Testis (tissue), 3 donors: ENCODE results near the gene GIMAP8. TPM values are rescaled to one million over a fixed set of nuclear protein-coding genes. Genes with fewer than 3 reads are reported as not detected.
A peak's percentile ranks its signal among the peaks of the same experiment; 100 is the strongest.
"Not testable (repeated sequence)": the region's sequence is repeated elsewhere in the genome, so short reads cannot be mapped to it uniquely, and the experiment has no call there.

Experiments used
- DNase-seq: peaks from one replicate; pipeline ENCODE4 v3.0.0-alpha.2; 2019
- H3K27ac ChIP-seq, 2 donors: fragments of 200-600 bp; sonication (generic); one replicate each; pipeline ENCODE4 v1.5.1; 2019
- H3K27me3 ChIP-seq: fragments of 200-600 bp; sonication (generic); one replicate; pipeline ENCODE4 v1.5.1; 2019
- H3K36me3 ChIP-seq: fragments of 200-600 bp; sonication (generic); one replicate; pipeline ENCODE4 v1.5.1; 2017; ENCODE audit warnings: low read depth; ENCODE audit errors: missing control alignments
- H3K4me1 ChIP-seq: fragments of 200-600 bp; sonication (generic); one replicate; pipeline ENCODE4 v1.5.1; 2019
- H3K4me3 ChIP-seq, 2 donors: fragments of 200-600 bp; sonication (generic); one replicate each; pipeline ENCODE4 v1.5.1; 2017 to 2019
- H3K9me3 ChIP-seq: fragments of 200-600 bp; sonication (generic); one replicate; pipeline ENCODE4 v1.5.1; 2017
- POLR2A ChIP-seq: fragments of 450-650 bp; IDR thresholded peaks from one replicate; pipeline ENCODE4 v1.6.1; 2017; ENCODE audit warnings: antibody characterized with exemption, mild to moderate bottlenecking, moderate library complexity
- WGBS, 2 donors: methylation state at CpG; one replicate each; pipeline ENCODE4 v1.1.5; 2018; 5-methylcytosine and 5-hydroxymethylcytosine counted together
- intact Hi-C: fragments of 100-400 bp; cut with DNase I; formaldehyde crosslinking; loops from one replicate; pipeline ENCODE4 v1.15.1; 2023; ENCODE audit warnings: low total_unique reads
- polyA plus RNA-seq: library from polyadenylated mRNA; stranded (reverse); fragments of 350-450 nt; fragmentation: Illumina TruSeq; extraction: RNeasy Lipid Tissue Mini Kit (QIAGEN cat#74804); gene quantifications from one replicate; pipeline ENCODE4 v1.2.3, GENCODE V29; 2014; ENCODE audit warnings: low read depth, low replicate concordance; ENCODE audit not compliant: insufficient read depth
- total RNA-seq, 2 donors: library from RNA; depleted of rRNA; stranded (reverse); fragments of >200 nt; gene quantifications; one replicate each; pipeline ENCODE4 v1.2.3, GENCODE V29; 2016
- TF ChIP-seq, protein P1 (sequence below), 3 experiments: fragments of 450-650 bp in 2 of 3; fragments of 200-600 bp in 1 of 3; sonication (generic) in 1 of 3; IDR thresholded peaks; one replicate each; pipeline ENCODE4 v1.5.1; 2016 to 2019; ENCODE audit warnings: antibody characterized with exemption in 3 of 3, mild to moderate bottlenecking in 2 of 3, moderate library complexity in 1 of 3

GIMAP8 gene
- total and polyA plus RNA-seq, 3 donors from 2014 or later = 3.8 to 6.8 (median 3.8) TPM

DNA sequence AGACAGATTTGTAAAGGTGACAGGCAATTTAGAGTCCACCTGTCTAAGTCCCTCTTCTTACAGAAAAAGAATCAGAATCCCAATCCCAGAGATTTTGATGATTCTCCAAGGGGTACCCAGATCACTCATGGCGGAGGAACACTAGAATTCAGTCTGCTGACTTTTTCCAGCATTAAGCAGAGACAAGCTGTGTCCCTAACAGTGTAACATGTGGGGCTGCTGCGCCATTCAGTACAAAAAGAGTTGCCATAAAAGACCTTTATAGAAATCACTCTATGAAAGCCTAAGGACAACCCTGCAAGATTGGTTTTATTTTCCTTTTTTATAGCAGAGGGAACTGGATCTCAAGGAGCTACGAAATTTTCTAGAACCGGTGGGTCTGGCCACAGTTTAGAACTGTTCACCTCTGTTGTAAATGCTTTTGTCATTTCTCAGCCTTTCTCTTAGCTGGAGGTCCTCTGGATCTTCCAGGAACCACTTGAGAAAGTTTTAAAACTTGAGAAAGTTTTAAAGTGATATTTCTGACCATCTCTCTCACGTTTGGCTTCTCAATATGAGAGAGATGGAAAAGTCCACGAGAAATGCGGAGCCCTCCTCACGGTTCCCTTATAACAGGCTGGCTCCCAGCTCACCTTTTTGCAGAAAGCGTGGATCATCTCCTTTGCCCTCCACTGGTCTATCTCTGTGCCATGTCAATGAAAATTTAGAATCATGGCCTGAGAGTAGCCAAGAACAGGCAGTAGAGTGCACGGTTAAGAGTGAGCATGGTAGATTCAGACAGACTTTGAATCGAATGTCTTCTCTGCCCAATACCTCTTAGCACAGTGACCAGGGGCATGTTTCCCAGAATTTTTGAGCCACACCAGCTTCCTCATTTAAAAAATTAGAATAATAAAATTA is 65.1 kb downstream of the GIMAP8 start:
- DNase-seq = no peak
- Histone ChIP-seq H3K4me3 (peak overlapping the region; percentile 24 to 34), H3K9me3 (no peaks in the 10 kb centered on the region), H3K36me3 (no peaks in the 10 kb centered on the region), H3K27ac (peak overlapping the region; percentile 6 to 63), H3K4me1 (no peaks in the 10 kb centered on the region), H3K27me3 (no peaks in the 10 kb centered on the region)
- TF ChIP-seq POLR2A = no peak
- TF ChIP-seq, protein P1, sequence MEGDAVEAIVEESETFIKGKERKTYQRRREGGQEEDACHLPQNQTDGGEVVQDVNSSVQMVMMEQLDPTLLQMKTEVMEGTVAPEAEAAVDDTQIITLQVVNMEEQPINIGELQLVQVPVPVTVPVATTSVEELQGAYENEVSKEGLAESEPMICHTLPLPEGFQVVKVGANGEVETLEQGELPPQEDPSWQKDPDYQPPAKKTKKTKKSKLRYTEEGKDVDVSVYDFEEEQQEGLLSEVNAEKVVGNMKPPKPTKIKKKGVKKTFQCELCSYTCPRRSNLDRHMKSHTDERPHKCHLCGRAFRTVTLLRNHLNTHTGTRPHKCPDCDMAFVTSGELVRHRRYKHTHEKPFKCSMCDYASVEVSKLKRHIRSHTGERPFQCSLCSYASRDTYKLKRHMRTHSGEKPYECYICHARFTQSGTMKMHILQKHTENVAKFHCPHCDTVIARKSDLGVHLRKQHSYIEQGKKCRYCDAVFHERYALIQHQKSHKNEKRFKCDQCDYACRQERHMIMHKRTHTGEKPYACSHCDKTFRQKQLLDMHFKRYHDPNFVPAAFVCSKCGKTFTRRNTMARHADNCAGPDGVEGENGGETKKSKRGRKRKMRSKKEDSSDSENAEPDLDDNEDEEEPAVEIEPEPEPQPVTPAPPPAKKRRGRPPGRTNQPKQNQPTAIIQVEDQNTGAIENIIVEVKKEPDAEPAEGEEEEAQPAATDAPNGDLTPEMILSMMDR (IDR thresholded peaks at IDR 0.05) = no peak
- intact Hi-C loops = no loop called here
- 52 to 69% methylated on average over 11 of the region's 11 CpGs for WGBS, 2 donors

DNA sequence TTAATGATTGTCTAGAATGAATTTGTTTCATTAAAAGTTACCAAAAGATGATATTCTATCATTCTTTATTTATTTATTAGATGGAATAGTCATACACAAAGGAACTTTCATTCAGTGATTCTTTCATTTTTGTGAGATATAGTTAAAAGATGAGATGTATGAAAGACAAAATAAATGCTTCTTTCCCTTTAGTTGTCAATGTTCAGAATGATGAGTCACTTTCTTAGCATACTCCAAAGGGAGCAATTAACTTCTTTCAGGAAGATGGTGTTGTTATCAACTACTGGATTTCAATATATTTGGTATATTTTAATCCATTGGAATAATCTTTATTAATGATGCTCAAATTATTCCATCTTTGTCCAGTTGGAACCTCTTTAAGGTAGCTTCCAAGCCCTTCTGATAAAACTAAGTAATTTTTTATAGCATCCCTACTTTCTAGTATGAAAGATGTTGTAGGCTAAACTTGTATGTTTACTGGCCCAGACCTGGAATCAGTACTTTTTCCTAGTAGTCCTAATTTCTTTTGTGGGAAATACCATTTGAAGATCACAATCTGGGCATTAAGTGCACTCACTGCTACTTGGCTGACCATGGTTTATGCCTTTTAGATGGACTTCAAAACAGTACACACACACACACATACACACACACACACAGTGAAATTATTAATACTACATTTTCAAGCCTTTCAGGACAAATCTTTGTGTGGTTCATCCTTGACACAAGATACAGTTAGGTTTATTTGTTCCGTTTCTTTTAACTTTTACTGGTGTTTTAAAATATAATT is 66.7 kb downstream of the GIMAP8 start:
- DNase-seq = no peak
- 84 to 90% methylated on average over 1 of the region's 1 CpG for WGBS, 2 donors
- H3K9me3 ChIP-seq = no peaks in the 10 kb centered on the region
- H3K4me1 ChIP-seq = no peaks in the 10 kb centered on the region
- H3K4me3 ChIP-seq = peak overlapping the region; percentile 3 to 34
- no peaks in the 10 kb centered on the region for H3K36me3 ChIP-seq
- no peaks in the 10 kb centered on the region for H3K27me3 ChIP-seq
- intact Hi-C loops = no loop called here
- TF ChIP-seq POLR2A = no peak
- H3K27ac ChIP-seq = no peak overlapping the region

DNA sequence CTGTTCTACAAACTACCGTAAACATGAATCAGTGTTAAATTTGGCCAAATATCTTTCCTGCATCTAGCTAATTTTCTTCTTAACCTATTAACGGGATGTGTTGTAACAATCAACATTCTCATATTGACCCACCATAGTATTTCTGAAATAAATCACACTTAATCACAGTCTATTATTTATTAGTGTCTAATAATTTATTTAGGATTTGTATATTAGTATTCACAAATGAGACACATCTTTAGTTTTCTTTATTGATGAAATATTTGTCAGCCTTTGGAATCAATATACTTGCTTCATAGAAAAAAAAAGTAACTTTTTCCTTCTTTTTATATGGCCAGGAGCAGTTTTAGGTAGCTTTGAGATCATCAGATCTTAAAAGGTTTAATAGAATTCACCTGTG is 68.9 kb downstream of the GIMAP8 start:
- 83 to 85% methylated on average over 2 of the region's 2 CpGs for WGBS, 2 donors
- H3K27me3 ChIP-seq = no peaks in the 10 kb centered on the region
- H3K4me1 ChIP-seq = no peaks in the 10 kb centered on the region
- DNase-seq = no peak
- intact Hi-C loops = no loop called here
- H3K9me3 ChIP-seq = no peaks in the 10 kb centered on the region
- H3K36me3 ChIP-seq = no peaks in the 10 kb centered on the region
- H3K27ac ChIP-seq = no peak overlapping the region
- H3K4me3 ChIP-seq = no peak overlapping the region
- TF ChIP-seq, protein P1 (IDR thresholded peaks at IDR 0.05) = no peak
- no peak for TF ChIP-seq POLR2A

DNA sequence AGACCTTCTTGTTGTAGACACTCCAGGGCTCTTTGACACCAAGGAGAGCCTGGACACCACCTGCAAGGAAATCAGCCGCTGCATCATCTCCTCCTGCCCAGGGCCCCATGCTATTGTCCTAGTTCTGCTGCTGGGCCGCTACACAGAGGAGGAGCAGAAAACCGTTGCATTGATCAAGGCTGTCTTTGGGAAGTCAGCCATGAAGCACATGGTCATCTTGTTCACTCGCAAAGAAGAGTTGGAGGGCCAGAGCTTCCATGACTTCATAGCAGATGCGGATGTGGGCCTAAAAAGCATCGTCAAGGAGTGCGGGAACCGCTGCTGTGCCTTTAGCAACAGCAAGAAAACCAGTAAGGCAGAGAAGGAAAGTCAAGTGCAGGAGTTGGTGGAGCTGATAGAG is 69.7 kb downstream of the GIMAP8 start:
- intact Hi-C loops = no loop called here
- H3K4me3 ChIP-seq = no peak overlapping the region
- 78% methylated on average over 8 of the region's 8 CpGs for WGBS, 2 donors

DNA sequence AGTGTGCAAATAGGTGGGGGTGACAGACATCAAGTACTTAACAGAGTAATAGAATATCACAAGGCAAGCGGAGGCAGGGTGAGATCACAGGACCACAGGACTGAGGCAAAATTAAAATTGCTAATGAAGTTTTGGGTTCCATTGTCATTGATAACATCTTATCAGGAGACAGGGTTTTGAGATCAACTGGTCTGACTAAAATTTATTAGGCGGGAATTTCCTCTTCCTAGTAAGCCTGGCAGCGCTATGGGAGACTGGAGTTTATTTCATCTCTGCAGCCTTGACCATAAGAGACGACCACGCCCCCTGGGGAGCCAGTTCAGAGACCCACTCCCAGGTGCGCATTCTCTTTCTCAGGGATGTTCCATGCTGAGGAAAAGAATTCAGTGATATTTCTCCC is 72.5 kb downstream of the GIMAP8 start:
- H3K9me3 ChIP-seq, H3K27me3 ChIP-seq, intact Hi-C loops, H3K36me3 ChIP-seq, H3K4me3 ChIP-seq, H3K4me1 ChIP-seq, H3K27ac ChIP-seq, DNase-seq: not testable (repeated sequence)
- WGBS, 2 donors = 64 to 68% methylated on average over 6 of the region's 6 CpGs

More for the DNA sequence above, 69.7 kb downstream of the GIMAP8 start:
- Histone ChIP-seq H3K4me1 (no peaks in the 10 kb centered on the region), H3K27ac (no peak overlapping the region), H3K27me3 (no peaks in the 10 kb centered on the region), H3K9me3 (no peaks in the 10 kb centered on the region), H3K36me3 (no peaks in the 10 kb centered on the region)
- TF ChIP-seq POLR2A = no peak
- TF ChIP-seq, protein P1 (IDR thresholded peaks at IDR 0.05) = no peak
- no peak for DNase-seq
